Lower leg skin (tissue), 4 donors: ENCODE results near the gene TMEM138. TPM values are rescaled to one million over a fixed set of nuclear protein-coding genes. Genes with fewer than 3 reads are reported as not detected.

Experiments used
- DNase-seq, 2 donors: peaks; one replicate each; pipeline ENCODE4 v3.0.0-alpha.2; 2019; ENCODE audit warnings: low spot score in 2 of 2
- H3K4me3 ChIP-seq: fragments of 200-600 bp; sonication (generic); 2 replicates; pipeline ENCODE4 v1.5.1; 2017; ENCODE audit warnings: mild to moderate bottlenecking, low read depth; ENCODE audit not compliant: poor library complexity, severe bottlenecking
- POLR2A ChIP-seq, 2 donors: fragments of 450-650 bp; IDR thresholded peaks; one replicate each; pipeline ENCODE4 v1.6.1; 2016 to 2017; ENCODE audit warnings: antibody characterized with exemption in 2 of 2, mild to moderate bottlenecking in 1 of 2, moderate library complexity in 1 of 2
- WGBS, 2 donors: methylation state at CpG; one replicate each; pipeline ENCODE4 v1.1.5; 2018; 5-methylcytosine and 5-hydroxymethylcytosine counted together
- intact Hi-C: fragments of 100-400 bp; cut with DNase I; formaldehyde crosslinking; loops from one replicate; pipeline ENCODE4 v1.15.0; 2023; ENCODE audit warnings: low total_unique reads
- total RNA-seq, 4 donors: library from RNA; depleted of rRNA; stranded (reverse); fragments of >200 nt; gene quantifications; one replicate each; pipeline ENCODE4 v1.1.0, GENCODE V29; 2016
- TF ChIP-seq, protein P1 (sequence below), 3 donors: fragments of 450-650 bp; IDR thresholded peaks; one replicate each; pipeline ENCODE4 v1.5.1; 2016; ENCODE audit warnings: antibody characterized with exemption in 3 of 3, mild to moderate bottlenecking in 3 of 3, moderate library complexity in 2 of 3

Gene TMEM138
- total RNA-seq, 4 donors from 2014 or later = 12.7 to 47.2 (median 18.1) TPM

DNA sequence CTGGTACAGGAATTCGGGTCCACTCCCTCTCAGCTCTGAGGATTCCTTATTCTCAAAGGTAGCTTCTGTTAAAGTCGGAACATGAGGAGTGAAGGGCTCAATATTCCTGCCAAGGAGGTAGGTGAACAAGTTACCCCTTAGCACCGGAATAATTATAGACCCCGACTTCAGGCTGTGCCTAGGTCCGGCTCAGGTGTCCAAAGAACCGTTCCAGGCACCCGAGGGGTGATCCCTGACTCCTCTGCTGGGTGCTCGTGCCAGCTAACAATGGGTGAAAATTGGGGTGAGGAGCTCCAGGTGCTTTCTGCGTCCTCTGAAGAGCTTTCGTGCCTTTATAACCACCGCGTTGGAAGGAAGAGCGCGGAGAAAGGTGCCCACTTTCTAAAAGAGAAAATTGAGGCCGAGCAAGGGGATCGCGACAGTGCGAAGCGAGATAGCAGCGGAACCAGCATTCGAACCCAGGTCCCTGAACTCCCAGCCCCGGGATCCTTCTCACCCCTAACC, 885 bp upstream of the TMEM138 start:
- no peak for DNase-seq
- intact Hi-C loops = no loop called here
- H3K4me3 ChIP-seq = peak overlapping the region; percentile 71
- no peak for TF ChIP-seq POLR2A (IDR thresholded peaks at IDR 0.05)
- TF ChIP-seq, protein P1, sequence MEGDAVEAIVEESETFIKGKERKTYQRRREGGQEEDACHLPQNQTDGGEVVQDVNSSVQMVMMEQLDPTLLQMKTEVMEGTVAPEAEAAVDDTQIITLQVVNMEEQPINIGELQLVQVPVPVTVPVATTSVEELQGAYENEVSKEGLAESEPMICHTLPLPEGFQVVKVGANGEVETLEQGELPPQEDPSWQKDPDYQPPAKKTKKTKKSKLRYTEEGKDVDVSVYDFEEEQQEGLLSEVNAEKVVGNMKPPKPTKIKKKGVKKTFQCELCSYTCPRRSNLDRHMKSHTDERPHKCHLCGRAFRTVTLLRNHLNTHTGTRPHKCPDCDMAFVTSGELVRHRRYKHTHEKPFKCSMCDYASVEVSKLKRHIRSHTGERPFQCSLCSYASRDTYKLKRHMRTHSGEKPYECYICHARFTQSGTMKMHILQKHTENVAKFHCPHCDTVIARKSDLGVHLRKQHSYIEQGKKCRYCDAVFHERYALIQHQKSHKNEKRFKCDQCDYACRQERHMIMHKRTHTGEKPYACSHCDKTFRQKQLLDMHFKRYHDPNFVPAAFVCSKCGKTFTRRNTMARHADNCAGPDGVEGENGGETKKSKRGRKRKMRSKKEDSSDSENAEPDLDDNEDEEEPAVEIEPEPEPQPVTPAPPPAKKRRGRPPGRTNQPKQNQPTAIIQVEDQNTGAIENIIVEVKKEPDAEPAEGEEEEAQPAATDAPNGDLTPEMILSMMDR (IDR thresholded peaks at IDR 0.05) = no peak
- 2 to 4% methylated on average over 20 to 22 of the region's 22 CpGs for WGBS, 2 donors

DNA sequence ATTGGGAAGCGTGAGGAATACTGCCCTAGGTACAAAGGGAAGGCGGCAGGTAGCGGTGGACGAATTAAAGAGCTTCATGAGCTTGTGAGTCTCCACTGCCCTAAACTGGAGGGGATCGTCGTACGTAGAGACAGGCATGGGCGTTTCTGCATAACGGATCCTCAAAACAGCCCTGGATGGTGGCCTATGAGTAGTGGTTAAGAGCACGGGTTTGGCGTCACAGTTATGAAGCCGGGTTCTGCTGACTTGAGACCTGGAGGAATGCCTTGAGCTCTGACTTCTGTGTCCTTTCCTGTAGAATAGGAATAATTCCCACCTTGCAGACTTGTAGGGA, 335 bp downstream of the TMEM138 start:
- TF ChIP-seq, protein P1 (IDR thresholded peaks at IDR 0.05) = no peak
- TF ChIP-seq POLR2A (IDR thresholded peaks at IDR 0.05) = no peak
- peak overlapping the region; percentile 71 for H3K4me3 ChIP-seq
- DNase-seq = no peak
- WGBS, 2 donors = 0 to 1% methylated on average over 12 of the region's 12 CpGs
- intact Hi-C loops = no loop called here

DNA sequence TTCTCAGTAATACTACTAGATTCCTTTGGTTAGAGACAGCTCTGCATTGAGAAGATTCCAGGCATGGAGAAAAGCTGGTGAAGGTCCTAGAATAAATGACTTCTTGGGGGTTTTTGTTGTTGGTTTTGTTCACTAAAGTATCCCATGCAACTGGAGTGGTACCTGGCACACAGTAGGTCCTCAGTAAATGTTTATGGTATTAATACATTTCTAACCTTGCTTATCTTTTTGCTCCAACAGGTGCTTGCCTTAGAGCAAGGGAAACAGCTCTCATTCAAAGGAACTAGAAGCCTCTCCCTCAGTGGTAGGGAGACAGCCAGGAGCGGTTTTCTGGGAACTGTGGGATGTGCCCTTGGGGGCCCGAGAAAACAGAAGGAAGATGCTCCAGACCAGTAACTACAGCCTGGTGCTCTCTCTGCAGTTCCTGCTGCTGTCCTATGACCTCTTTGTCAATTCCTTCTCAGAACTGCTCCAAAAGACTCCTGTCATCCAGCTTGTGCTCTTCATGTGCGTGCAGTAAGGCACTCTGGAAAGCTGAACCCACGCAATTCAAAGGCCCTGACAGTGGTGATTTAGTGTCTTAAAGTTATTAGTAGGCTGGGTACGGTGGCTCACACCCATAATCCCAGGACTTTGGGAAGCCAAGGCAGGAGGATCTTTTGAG, 2.0 kb downstream of the TMEM138 start:
- intact Hi-C loops = no loop called here
- 81 to 89% methylated on average over 5 of the region's 5 CpGs for WGBS, 2 donors

DNA sequence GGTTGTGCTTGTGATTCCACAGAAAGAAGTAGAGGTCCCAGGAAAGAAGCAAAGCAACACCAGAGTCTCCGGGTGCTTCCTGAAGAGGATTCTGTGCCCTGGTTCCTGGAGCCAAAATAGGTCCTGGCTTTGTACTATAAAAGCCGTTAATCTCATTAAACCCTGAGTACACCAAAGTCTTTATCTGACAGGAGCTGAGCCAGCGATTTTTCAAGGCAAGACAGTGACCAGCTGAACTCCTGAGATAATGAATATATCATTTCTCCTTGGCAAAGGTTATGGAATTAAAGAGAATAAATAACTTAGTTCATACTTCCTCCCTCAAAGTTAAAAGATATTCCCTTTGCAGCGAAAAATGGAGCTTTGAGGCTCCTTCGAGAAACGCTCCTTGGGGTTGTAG, 5.2 kb downstream of the TMEM138 start:
- TF ChIP-seq, protein P1 (IDR thresholded peaks at IDR 0.05) = no peak
- no peak for TF ChIP-seq POLR2A (IDR thresholded peaks at IDR 0.05)
- intact Hi-C loops = no loop called here
- WGBS, 2 donors = 73 to 75% methylated on average over 6 of the region's 6 CpGs
- no peak for DNase-seq
- H3K4me3 ChIP-seq = no peak overlapping the region

More for the DNA sequence above, 2.0 kb downstream of the TMEM138 start:
- H3K4me3 ChIP-seq = no peak overlapping the region
- no peak for TF ChIP-seq POLR2A (IDR thresholded peaks at IDR 0.05)
- TF ChIP-seq, protein P1 (IDR thresholded peaks at IDR 0.05) = no peak
- no peak for DNase-seq

DNA sequence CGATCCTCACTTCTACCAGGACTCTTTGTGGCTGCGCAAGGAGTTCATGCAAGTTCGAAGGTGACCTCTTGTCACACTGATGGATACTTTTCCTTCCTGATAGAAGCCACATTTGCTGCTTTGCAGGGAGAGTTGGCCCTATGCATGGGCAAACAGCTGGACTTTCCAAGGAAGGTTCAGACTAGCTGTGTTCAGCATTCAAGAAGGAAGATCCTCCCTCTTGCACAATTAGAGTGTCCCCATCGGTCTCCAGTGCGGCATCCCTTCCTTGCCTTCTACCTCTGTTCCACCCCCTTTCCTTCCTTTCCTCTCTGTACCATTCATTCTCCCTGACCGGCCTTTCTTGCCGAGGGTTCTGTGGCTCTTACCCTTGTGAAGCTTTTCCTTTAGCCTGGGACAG, 6.5 kb downstream of the TMEM138 start:
- DNase-seq = no peak
- H3K4me3 ChIP-seq = no peak overlapping the region
- WGBS, 2 donors = 92 to 97% methylated on average over 7 of the region's 7 CpGs
- TF ChIP-seq, protein P1 (IDR thresholded peaks at IDR 0.05) = no peak
- no peak for TF ChIP-seq POLR2A (IDR thresholded peaks at IDR 0.05)
- intact Hi-C loops = no loop called here
